ENCODE measurements around the gene AVEN. TPM values are rescaled to one million over a fixed set of nuclear protein-coding genes. Genes with fewer than 3 reads are reported as not detected.

AVEN gene
- total RNA-seq, 1 donor from 2014 or later: 14.4 TPM

- TF ChIP-seq CTCF (IDR thresholded peaks at IDR 0.05; ENCODE audit: unreplicated experiment): no peak
- Mint-ChIP-seq H3K4me3 (ENCODE audit: low read depth) (no peak overlapping the region), H3K4me1 (ENCODE audit: low read depth) (peaks cover 11% of the 10 kb centered on the region), H3K36me3 (ENCODE audit: insufficient read depth) (no peaks in the 10 kb centered on the region), H3K27ac (no peak overlapping the region), H3K27me3 (no peaks in the 10 kb centered on the region), H3K9me3 (ENCODE audit: low read depth) (no peaks in the 10 kb centered on the region)
- no peak for DNase-seq (ENCODE audit: low spot score, unreplicated experiment)
Observed at GRCh38 chr15:33971811-33972210, 67.2 kb downstream of the AVEN start.

DNA sequence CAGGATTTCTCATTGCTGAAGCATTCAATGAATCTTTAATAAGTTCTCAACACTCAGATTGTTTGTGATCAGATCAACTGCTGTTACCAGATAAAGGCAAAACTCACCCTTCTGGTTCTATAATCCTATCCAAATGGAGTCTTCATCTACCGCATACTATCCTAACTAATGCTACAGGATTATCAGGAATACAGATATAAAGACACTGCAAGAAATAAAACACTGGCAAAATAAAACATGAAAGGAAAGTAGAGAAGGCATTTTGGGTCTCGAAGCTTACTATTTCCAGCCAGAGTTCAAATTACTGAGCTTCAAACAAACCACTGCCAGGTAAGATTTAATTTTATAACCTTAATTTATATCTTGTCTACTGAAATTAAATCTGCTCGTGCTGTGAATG is 70.2 kb downstream of the AVEN start:
- TF ChIP-seq CTCF (IDR thresholded peaks at IDR 0.05; ENCODE audit: unreplicated experiment): no peak
- Mint-ChIP-seq H3K4me3 (ENCODE audit: low read depth) (no peak overlapping the region), H3K27ac (no peak overlapping the region), H3K9me3 (ENCODE audit: low read depth) (no peaks in the 10 kb centered on the region), H3K4me1 (ENCODE audit: low read depth) (peaks cover 25% of the 10 kb centered on the region), H3K27me3 (no peaks in the 10 kb centered on the region), H3K36me3 (ENCODE audit: insufficient read depth) (no peaks in the 10 kb centered on the region)
- no peak for DNase-seq (ENCODE audit: low spot score, unreplicated experiment)

GRCh38 chr15:33968224-33968623 is 70.8 kb downstream of the AVEN start, which contains the start of gene CHRM5:
CHRM5 (plus strand) TSS chr15:33968497; CDS start chr15:34062718, 94,221 bp downstream.
- TF ChIP-seq CTCF (IDR thresholded peaks at IDR 0.05; ENCODE audit: unreplicated experiment): no peak
- no peaks in the 10 kb centered on the region for H3K36me3 Mint-ChIP-seq (ENCODE audit: insufficient read depth)
- H3K27ac Mint-ChIP-seq: no peak within 1 kb of the TSS

DNA sequence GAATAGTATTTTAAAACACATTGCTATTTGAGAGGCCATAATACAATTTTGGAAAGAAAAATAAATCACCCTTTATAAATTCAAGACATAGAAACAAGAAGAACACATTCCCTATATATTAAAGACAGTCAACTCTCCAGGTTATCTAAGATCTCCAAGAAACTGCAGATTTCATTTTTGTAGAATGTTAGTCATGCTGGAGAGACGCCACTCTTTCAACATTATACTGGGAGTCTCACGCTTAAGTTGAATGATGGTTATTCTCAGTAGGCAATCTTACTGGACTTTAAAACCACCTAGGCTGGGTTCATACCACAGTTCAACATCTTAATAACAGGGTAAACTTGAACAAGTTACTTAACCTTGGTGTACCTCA is 74.4 kb downstream of the AVEN start:
- no peaks in the 10 kb centered on the region for H3K9me3 Mint-ChIP-seq (ENCODE audit: low read depth)
- H3K4me3 Mint-ChIP-seq (ENCODE audit: low read depth): no peak overlapping the region
- no peaks in the 10 kb centered on the region for H3K27me3 Mint-ChIP-seq
- H3K36me3 Mint-ChIP-seq (ENCODE audit: insufficient read depth): no peaks in the 10 kb centered on the region
- DNase-seq (ENCODE audit: low spot score, unreplicated experiment): no peak
- no peak for TF ChIP-seq CTCF (IDR thresholded peaks at IDR 0.05; ENCODE audit: unreplicated experiment)
- H3K27ac Mint-ChIP-seq: no peak overlapping the region
- H3K4me1 Mint-ChIP-seq (ENCODE audit: low read depth): peaks cover 28% of the 10 kb centered on the region

More at GRCh38 chr15:33968224-33968623, 70.8 kb downstream of the AVEN start, which contains the start of gene CHRM5:
- Mint-ChIP-seq H3K27me3 (no peaks in the 10 kb centered on the region), H3K4me3 (ENCODE audit: low read depth) (no peak within 1 kb of the TSS), H3K4me1 (ENCODE audit: low read depth) (peaks cover 25% of the 10 kb centered on the region), H3K9me3 (ENCODE audit: low read depth) (no peaks in the 10 kb centered on the region)
- no peak for DNase-seq (ENCODE audit: low spot score, unreplicated experiment)

DNA sequence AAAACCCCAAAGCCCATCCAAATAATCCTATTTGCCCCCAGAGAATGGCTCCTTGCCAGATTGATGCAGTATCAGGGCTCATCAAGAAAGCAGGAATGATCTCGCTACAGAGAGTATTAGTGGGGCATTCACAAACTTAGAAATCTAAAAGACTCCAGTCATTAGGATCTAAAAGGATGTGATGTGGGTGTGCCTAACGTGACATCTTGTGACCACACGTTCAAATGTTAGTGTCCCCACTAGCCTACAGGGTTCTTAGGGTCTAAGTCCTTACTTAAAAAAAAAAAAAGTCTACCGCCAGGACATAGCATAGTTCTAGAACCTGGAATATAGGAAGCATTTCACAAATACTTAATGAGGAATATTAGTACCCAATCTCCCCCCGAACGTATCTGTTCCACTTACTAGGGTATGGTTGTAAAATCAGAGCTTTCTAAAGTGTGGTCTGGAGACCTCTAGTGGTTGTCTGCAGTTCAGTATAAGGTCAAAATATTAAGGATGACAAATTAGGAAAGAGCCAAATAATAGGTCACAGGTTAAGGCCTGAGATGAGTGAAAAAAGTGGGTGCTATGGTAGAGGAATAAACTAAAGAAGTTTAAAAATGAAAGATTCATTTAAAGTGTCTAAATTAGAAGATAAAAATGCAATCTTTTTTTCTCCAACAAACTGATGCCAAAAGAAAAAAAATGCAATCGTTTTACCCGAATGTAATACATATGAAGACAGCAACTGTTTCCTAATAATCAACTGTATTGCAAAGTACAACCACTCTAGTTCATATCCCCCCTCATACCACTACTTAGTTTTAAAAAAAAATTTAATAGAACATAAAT is 75.0 kb downstream of the AVEN start:
- TF ChIP-seq CTCF (IDR thresholded peaks at IDR 0.05; ENCODE audit: unreplicated experiment): peak; percentile 66
- Mint-ChIP-seq H3K36me3 (ENCODE audit: insufficient read depth) (no peaks in the 10 kb centered on the region), H3K4me1 (ENCODE audit: low read depth) (peaks cover 31% of the 10 kb centered on the region), H3K27ac (no peak overlapping the region), H3K9me3 (ENCODE audit: low read depth) (no peaks in the 10 kb centered on the region), H3K4me3 (ENCODE audit: low read depth) (no peak overlapping the region), H3K27me3 (no peaks in the 10 kb centered on the region)
- no peak for DNase-seq (ENCODE audit: low spot score, unreplicated experiment)
